ENCODE measurements around the gene NOTCH4.

The NOTCH4 gene

DNA sequence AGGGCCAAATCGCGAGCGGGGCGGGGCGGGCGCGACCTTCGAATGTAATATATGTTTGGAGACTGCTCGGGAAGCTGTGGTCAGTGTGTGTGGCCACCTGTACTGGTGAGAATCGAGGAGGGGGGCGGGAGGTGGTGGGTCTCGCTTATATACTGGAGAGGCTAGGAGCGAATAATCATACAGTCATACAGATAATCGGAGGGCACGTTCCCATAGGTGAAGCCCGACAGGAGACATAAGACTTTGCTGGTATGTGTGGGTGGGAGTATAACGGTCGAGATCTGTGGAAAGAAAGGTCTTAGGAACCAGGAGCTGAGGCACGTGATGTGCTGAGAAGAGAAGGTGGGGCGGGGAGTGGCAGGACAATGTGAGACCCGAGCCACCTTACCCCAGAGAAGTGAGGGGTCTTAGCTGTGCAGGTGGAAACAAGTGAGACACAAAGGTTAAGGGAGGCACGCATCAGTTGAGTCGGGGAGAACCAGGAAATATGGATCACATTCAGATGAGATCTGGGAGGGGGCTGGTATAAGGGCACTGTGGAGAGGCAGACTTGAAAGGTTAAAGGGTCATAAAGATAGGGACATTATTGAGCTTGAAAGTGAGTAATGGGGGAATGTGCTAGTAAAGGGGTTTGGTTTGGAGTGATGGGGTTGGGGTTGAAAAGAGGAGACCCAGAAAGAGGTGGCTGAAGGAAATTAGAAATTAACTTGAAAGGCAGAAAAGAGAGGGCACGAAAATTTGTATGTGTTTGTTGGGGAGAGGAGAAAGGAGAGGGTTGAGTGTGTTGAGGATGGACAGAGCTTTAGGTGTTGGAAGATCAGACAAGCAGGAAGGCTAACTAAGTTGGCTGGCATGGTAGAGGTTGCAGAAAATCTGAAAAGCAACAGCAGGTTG is 45.1 kb downstream of the NOTCH4 start:
- peak overlapping the region; percentile 92 for H3K4me3 ChIP-seq (ENCODE audit: low read depth, low read length)
- TF ChIP-seq, protein P1, sequence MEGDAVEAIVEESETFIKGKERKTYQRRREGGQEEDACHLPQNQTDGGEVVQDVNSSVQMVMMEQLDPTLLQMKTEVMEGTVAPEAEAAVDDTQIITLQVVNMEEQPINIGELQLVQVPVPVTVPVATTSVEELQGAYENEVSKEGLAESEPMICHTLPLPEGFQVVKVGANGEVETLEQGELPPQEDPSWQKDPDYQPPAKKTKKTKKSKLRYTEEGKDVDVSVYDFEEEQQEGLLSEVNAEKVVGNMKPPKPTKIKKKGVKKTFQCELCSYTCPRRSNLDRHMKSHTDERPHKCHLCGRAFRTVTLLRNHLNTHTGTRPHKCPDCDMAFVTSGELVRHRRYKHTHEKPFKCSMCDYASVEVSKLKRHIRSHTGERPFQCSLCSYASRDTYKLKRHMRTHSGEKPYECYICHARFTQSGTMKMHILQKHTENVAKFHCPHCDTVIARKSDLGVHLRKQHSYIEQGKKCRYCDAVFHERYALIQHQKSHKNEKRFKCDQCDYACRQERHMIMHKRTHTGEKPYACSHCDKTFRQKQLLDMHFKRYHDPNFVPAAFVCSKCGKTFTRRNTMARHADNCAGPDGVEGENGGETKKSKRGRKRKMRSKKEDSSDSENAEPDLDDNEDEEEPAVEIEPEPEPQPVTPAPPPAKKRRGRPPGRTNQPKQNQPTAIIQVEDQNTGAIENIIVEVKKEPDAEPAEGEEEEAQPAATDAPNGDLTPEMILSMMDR (IDR thresholded peaks at IDR 0.05; ENCODE audit: insufficient read depth, low read depth, low read length, missing control alignments), result no peak
- no peak for DNase-seq (ENCODE audit: low read depth)

DNA sequence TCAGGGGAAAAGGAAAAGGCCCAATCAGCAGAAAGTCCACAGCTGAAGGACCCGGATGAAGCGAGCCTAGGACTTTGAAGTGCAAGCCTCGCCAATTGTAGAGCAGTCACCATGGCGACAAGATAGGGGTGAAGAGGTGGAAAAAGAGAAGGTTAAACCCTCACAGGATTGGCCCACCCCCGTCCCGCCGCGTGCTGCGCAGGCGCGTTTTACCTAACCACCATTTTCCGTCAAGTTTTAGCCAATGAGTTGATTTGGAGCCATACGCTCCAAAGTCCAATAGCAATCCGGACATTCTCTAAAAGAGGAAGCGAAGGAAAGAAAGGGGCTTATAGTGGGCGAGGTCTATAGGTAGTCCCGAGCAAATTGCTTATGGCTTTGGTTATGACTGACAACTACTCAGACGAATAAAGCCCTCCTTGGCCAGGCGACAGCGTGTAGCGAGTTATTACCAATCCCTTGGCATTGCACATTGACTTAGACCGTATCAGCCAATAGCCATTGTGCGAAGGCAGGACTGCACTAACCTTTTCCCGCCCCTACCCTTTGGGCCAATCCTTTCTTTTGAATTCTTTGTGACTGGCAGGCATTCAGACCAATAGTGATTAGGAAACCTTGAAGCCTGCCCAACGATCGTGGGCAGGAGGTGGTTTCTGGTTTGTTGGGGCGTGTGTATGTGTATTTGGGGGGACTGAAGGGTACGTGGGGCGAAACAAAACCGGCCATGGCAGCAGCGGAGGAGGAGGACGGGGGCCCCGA is 45.9 kb downstream of the NOTCH4 start, which contains the start of gene RNF5:
Gene RNF5 (plus strand): TSS at position 618 of the 759 bp plus-strand sequence. CDS start 107 bp downstream, at position 725.
- TF ChIP-seq, protein P1 (IDR thresholded peaks at IDR 0.05; ENCODE audit: insufficient read depth, low read depth, low read length, missing control alignments), result no peak
- DNase-seq (ENCODE audit: low read depth), result peak; percentile 100
- peak within 1 kb of the TSS; percentile 92 for H3K4me3 ChIP-seq (ENCODE audit: low read depth, low read length)

DNA sequence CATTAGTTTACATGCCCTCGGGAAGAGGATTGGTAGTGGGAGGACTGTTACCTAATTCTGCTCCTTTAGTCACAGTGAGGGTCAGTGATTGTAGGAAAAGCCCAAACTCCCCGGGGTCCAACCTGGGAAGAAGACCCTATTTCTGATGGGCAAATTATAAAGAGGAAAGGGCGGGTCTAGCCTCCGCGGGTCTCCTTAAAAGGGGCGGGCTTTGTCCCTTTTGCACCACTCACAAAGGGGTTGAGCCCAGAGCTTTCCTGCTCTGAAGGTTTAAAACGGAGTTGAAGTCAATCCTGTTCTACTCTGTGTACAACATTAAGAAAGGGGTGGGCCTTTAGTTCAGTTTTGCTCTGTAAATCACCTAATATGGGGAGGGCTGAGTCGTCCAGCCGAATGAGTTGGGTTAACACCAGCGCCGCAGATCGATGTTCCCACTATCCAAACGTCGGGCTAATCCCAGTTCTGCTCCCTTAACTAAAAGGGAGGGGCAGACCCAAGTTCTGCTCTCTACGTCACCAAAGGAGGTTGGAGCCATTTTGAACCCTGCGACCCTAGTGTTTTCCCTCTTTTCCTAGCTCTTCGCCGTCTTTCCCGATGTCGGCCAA is 46.6 kb downstream of the NOTCH4 start:
- peak overlapping the region; percentile 69 for H3K4me3 ChIP-seq (ENCODE audit: low read depth, low read length)
- DNase-seq (ENCODE audit: low read depth), result peak; percentile 75
- TF ChIP-seq, protein P1 (IDR thresholded peaks at IDR 0.05; ENCODE audit: insufficient read depth, low read depth, low read length, missing control alignments), result no peak

DNA sequence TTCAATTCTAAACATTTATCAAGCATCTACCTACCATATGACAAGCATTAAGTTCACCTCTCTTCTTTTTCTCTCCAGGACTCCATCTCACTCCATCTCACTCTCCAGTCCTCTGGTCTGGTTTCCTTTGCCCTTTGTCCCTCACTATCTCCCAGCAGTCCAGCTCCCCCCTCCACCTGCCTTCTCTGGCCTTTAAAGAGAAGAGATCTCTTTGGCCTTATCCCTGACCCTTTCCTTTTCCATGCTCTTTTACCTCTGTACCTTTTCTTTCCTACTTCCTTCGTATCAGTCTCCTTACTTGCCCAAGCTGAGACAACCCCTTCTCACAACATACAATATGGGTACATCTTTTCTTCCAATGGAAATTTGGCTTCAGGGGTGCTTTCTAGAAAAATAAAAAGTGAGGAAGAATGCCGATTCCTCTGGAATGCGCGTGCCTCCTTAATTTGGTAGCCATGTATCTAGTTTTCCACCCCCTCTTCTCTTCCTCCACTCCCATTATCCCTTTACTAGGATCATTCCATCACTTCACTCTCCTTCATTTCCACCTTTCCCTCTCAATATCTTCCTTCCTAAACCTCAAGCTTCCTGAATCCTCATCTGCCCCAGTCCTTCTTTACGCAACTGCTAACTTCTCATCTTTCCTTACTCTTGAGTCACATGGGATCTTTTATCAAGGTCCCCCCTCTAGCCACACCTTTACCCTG is 47.2 kb downstream of the NOTCH4 start:
- no peak for DNase-seq (ENCODE audit: low read depth)
- H3K4me3 ChIP-seq (ENCODE audit: low read depth, low read length), result peak overlapping the region; percentile 69
- TF ChIP-seq, protein P1 (IDR thresholded peaks at IDR 0.05; ENCODE audit: insufficient read depth, low read depth, low read length, missing control alignments), result no peak

DNA sequence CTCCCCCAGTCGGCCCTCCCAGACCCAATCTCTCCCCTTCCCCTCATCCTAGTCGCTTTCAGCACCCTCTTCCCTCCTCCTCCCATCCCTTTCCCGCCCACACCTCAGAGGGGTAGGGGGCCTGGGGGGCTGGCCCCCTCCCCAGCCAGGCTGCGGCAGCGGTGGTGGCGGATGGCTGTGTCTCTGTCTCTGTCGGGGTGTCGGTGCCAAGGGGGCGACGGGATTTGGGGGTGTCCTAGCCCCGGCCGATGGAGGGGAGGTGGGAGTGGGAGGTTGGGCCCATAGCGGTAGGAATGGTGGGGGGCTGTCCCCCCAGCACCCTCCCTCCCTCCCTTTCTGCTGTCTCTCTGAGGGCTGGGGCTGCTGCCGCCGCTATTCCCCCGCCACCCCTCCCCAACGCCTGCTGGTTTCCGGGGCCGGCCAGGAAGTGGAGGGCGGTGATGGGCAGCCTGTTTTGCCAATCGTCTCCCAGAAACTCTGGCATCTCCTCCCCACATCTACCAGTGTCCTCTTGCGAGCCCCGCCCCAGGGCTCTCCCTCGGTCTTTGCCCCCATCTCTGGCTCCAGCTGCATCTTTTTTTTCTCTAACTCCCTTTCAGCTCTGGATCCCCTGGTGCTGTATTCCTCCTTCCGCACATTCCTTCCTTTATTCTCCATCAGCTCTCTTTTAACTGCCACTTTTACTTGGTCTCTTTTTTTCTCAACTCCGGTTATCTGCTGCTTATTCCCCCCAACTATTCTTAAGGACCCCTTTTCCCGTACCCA is 48.0 kb downstream of the NOTCH4 start, which contains the start of gene AGPAT1:
Gene AGPAT1 (minus strand): TSS at position 374 of the 765 bp plus-strand sequence. CDS start 4,588 bp downstream, outside the sequence.
- TF ChIP-seq, protein P1 (IDR thresholded peaks at IDR 0.05; ENCODE audit: insufficient read depth, low read depth, low read length, missing control alignments), result no peak
- peak within 1 kb of the TSS; percentile 69 for H3K4me3 ChIP-seq (ENCODE audit: low read depth, low read length)
- DNase-seq (ENCODE audit: low read depth), result peak; percentile 98

Data from GM12865 (cell line).